GM12873 (cell line): ENCODE data around the gene PTK7.

Source experiments
- CTCF ChIP-seq: IDR thresholded peaks from 2 replicates; pipeline ENCODE4 v1.5.1; 2012; ENCODE audit warnings: low read depth, mild to moderate bottlenecking, moderate library complexity, low read length, control low read depth; ENCODE audit not compliant: insufficient read depth; ENCODE audit errors: missing control alignments

Gene PTK7

GRCh38 chr6:43058531-43058930, 17.6 kb upstream of the PTK7 start:
- no peak for TF ChIP-seq CTCF

DNA sequence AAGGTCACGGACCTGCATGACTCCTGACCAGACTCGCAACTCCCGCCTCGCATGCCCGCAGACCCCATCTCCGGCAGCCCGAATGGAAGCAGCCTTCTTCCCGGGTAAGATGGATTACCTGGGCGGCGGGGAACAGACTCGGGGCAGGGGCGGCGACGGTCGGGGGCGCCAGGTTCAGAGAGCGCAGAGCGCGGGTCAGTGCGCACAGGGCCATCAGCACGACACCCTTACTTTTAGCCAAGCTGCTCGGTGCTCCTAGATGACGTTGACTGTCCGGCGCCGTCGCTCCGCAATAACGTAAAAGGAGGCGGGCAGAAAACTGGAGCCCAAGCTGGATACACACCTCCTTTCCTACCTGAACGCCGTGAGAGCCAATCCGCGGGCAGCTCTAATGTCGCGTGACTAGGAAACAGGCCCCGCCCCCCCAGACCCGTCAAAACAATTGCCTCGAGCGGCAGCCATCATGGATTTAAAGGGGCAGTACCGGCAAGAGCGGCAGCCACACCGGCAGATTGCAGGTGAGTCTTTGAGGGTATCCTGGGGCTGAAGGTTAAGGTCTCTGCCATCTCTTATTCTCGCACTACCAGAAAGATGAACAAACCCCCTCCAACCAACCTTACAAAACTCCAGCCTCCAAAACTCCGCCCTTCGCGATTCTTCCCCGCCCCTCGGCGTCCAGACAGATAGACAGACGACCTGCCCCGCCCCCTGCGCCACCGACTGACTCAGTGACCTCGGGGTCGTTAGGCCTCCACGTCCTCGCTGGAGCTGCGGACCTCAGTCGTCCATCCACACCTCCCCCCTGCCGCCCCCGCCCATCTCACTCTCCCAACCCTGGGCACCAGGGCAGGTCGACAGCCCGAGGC, 16.7 kb upstream of the PTK7 start, which contains the start of the genes KLC4 and MRPL2:
TSS of gene KLC4 (plus strand) at position 464 of the 866 bp plus-strand sequence. CDS start 1,705 bp downstream, outside the sequence.
TSS of gene MRPL2 (minus strand) at position 267 of the 866 bp plus-strand sequence. CDS start at position 214, 53 bp downstream.
- no peak for TF ChIP-seq CTCF

DNA sequence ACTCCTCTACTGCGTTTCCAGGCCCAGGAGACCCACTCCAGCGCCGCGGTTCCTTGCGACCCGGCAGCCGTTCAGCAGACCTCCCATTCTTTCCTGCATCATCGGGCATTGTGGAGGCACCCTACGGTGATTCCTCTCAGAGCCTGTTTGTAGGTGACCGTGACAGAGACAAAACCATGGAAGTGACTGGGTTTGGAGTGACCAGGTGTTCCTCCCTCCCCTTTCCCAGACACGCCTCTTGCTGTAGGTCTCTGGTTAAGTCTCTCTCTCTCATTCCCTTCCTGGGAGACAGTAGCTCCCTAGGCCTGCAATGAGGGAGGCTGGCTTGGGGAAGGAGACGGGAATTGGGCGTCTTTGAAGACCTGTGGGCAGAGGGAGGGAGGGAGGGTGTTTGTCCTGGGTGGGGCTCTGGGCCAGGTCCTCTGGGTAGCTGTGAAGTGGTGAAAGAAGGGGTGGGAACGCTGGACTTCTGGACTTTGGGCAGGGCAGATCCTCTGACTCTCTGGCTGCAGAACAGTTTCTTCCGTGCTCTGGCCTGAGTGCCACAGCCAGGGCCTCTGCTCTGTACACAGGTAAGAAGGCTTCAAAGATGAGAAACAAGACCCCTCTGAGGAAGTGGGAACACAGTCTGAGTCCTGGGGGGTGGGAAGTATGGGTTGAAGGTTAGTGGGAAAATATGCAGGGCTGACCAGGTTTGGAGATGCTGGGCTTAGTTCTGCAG, 15.9 kb upstream of the PTK7 start:
- TF ChIP-seq CTCF = no peak

GRCh38 chr6:43060755-43061633, 15.1 kb upstream of the PTK7 start:
- no peak for TF ChIP-seq CTCF

DNA sequence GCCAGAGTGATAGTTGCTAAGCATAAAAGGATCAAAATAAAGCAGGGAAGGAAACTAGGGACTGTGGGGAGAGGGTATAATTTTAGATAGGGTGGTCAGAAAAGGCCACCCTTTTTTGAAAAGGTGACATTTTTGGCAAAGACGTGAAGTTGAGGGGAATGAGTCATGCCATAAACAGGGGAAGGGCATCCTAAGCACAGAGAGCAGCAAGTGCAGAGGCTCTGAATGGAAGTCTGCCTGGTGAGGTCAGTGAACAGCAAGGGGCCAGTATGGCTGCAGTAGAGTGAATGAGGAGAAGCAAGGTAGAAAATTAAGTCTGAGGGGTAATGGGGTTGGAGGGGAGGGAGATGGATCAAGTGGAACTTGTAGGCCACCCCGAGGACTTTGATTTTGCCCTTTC, 14.3 kb upstream of the PTK7 start:
- TF ChIP-seq CTCF = no peak

- TF ChIP-seq CTCF = no peak
Observed at GRCh38 chr6:43062818-43063217, 13.3 kb upstream of the PTK7 start.
